Breast epithelium (tissue), 4 donors: ENCODE results near the gene HNRNPUL1. TPM values are rescaled to one million over a fixed set of nuclear protein-coding genes. Genes with fewer than 3 reads are reported as not detected.

Experiments
- DNase-seq, 2 donors: peaks; one replicate each; pipeline ENCODE4 v3.0.0-alpha.2; 2019; ENCODE audit warnings: low spot score in 2 of 2
- H3K27ac ChIP-seq, 2 donors: fragments of 200-600 bp; sonication (generic) in 1 of 2; one replicate each; pipeline ENCODE4 v1.5.1; 2016 to 2019; ENCODE audit warnings: mild to moderate bottlenecking in 1 of 2
- H3K27me3 ChIP-seq, 2 donors: fragments of 200-600 bp; sonication (generic) in 1 of 2; one replicate each; pipeline versions ENCODE4 v1.5.1 to v1.6.0; 2017 to 2019; ENCODE audit warnings: control low read depth in 1 of 2, mild to moderate bottlenecking in 1 of 2
- H3K36me3 ChIP-seq: fragments of 200-600 bp; one replicate; pipeline ENCODE4 v1.5.1; 2019
- H3K4me1 ChIP-seq, 2 donors: fragments of 200-600 bp; sonication (generic); one replicate each; pipeline ENCODE4 v1.5.1; 2016 to 2019; ENCODE audit warnings: control low read depth in 1 of 2
- H3K4me3 ChIP-seq, 3 donors: fragments of 200-600 bp; sonication (generic); 1 replicate in 2 of 3; 2 replicates in 1 of 3; pipeline ENCODE4 v1.5.1; 2016 to 2019; ENCODE audit warnings: mild to moderate bottlenecking in 3 of 3, moderate library complexity in 2 of 3
- H3K9me3 ChIP-seq, 2 donors: fragments of 200-600 bp; sonication (generic) in 1 of 2; one replicate each; pipeline ENCODE4 v1.5.1; 2016 to 2019; ENCODE audit warnings: control low read depth in 1 of 2
- CTCF ChIP-seq, 3 donors: fragments of 450-650 bp; IDR thresholded peaks; one replicate each; pipeline ENCODE4 v1.5.1; 2016 to 2017; ENCODE audit warnings: antibody characterized with exemption in 3 of 3, mild to moderate bottlenecking in 3 of 3, moderate library complexity in 3 of 3
- POLR2A ChIP-seq: fragments of 450-650 bp; IDR thresholded peaks from one replicate; pipeline ENCODE4 v1.6.1; 2016; ENCODE audit warnings: antibody characterized with exemption, mild to moderate bottlenecking, moderate library complexity
- POLR2AphosphoS5 ChIP-seq, 3 donors: sonication (generic); formaldehyde crosslinking; IDR thresholded peaks; one replicate each; pipeline ENCODE4 v1.6.1; 2017; ENCODE audit warnings: antibody characterized with exemption in 3 of 3
- intact Hi-C: fragments of 100-400 bp; cut with DNase I; formaldehyde crosslinking; loops from one replicate; pipeline ENCODE4 v1.15.1; 2023; ENCODE audit warnings: low total_unique reads
- total RNA-seq, 3 donors: library from RNA; depleted of rRNA; stranded (reverse); fragments of >200 nt; gene quantifications; one replicate each; pipeline ENCODE4 v1.1.0, GENCODE V29; 2016

The HNRNPUL1 gene
- total RNA-seq, 3 donors from 2014 or later = 116 to 146 (median 125) TPM

- no peaks in the 10 kb centered on the region for H3K27me3 ChIP-seq
- intact Hi-C loops = no loop called here
- H3K4me3 ChIP-seq = peak overlapping the region; percentile 67 to 86 (median 84)
- no peak for TF ChIP-seq POLR2A
- TF ChIP-seq POLR2AphosphoS5 (IDR thresholded peaks at IDR 0.05) = peak in 1 of 3 donors; percentile 31
- no peak for TF ChIP-seq CTCF (IDR thresholded peaks at IDR 0.05)
- peaks cover 0 to 3% of the 10 kb centered on the region in 2 donors for H3K4me1 ChIP-seq
- no peaks in the 10 kb centered on the region for H3K9me3 ChIP-seq
- DNase-seq = no peak
- peak overlapping the region; percentile 85 to 98 for H3K27ac ChIP-seq
- no peaks in the 10 kb centered on the region for H3K36me3 ChIP-seq
These were observed 44.1 kb upstream of the HNRNPUL1 start for GRCh38 chr19:41219924-41220567.

GRCh38 chr19:41220811-41221210 lies 43.4 kb upstream of the HNRNPUL1 start:
- H3K9me3 ChIP-seq = no peaks in the 10 kb centered on the region
- DNase-seq = no peak
- H3K36me3 ChIP-seq = no peaks in the 10 kb centered on the region
- H3K4me1 ChIP-seq = peaks cover 3 to 5% of the 10 kb centered on the region in 2 donors
- intact Hi-C loops = no loop called here
- TF ChIP-seq POLR2A (no peak), CTCF (IDR thresholded peaks at IDR 0.05) (no peak), POLR2AphosphoS5 (IDR thresholded peaks at IDR 0.05) (no peak)
- no peaks in the 10 kb centered on the region for H3K27me3 ChIP-seq
- peak overlapping the region; percentile 67 to 86 (median 84) for H3K4me3 ChIP-seq
- peak overlapping the region; percentile 85 to 98 for H3K27ac ChIP-seq

- no peaks in the 10 kb centered on the region for H3K36me3 ChIP-seq
- peak overlapping the region; percentile 85 to 98 for H3K27ac ChIP-seq
- DNase-seq = no peak
- no peak for TF ChIP-seq CTCF (IDR thresholded peaks at IDR 0.05)
- TF ChIP-seq POLR2AphosphoS5 (IDR thresholded peaks at IDR 0.05) = no peak
- TF ChIP-seq POLR2A = no peak
- H3K27me3 ChIP-seq = no peaks in the 10 kb centered on the region
- peak overlapping the region in 1 of 3 donors; percentile 3 for H3K4me3 ChIP-seq
- peaks cover 3 to 5% of the 10 kb centered on the region in 2 donors for H3K4me1 ChIP-seq
- no peaks in the 10 kb centered on the region for H3K9me3 ChIP-seq
- intact Hi-C loops = no loop called here
These were observed 42.5 kb upstream of the HNRNPUL1 start for GRCh38 chr19:41221514-41222205.

- Histone ChIP-seq H3K4me1 (peaks cover 3 to 8% of the 10 kb centered on the region in 2 donors), H3K27ac (peak overlapping the region in 1 of 2 donors; percentile 98), H3K27me3 (no peaks in the 10 kb centered on the region), H3K4me3 (no peak overlapping the region), H3K36me3 (no peaks in the 10 kb centered on the region), H3K9me3 (no peaks in the 10 kb centered on the region)
- intact Hi-C loops = no loop called here
- TF ChIP-seq POLR2A = no peak
- no peak for TF ChIP-seq POLR2AphosphoS5 (IDR thresholded peaks at IDR 0.05)
- TF ChIP-seq CTCF (IDR thresholded peaks at IDR 0.05) = no peak
- no peak for DNase-seq
These were observed 41.9 kb upstream of the HNRNPUL1 start for GRCh38 chr19:41222240-41222639.
